ENCODE measurements around the gene MPPE1. TPM values are rescaled to one million over a fixed set of nuclear protein-coding genes. Genes with fewer than 3 reads are reported as not detected.

The MPPE1 gene
- total and polyA plus RNA-seq, 10 of the 15 experiments (the other 5 are each of a cell fraction or from before 2014, with no cell fraction given): 13.8 to 34.5 (median 27.6) TPM

GRCh38 chr18:11850821-11851145, 57.3 kb downstream of the MPPE1 start:
- ChIA-PET RAD21 (ENCODE audit: unreplicated experiment) (no interaction called here), POLR2A (interaction anchor here (1.1 kb wide), 1 partner anchor 9 kb away, joined by 3 read pairs; no protein-coding TSS in a partner anchor), CTCF (interaction anchor here (1.3 kb wide), 1 partner anchor 58 kb away, joined by 3 read pairs; no protein-coding TSS in a partner anchor), SMC1A (ENCODE audit: uncharacterized antibody, unreplicated experiment) (interaction anchor here (1.0 to 1.6 kb wide), 2 partner anchors 35 to 87 kb away, joined by 3 to 4 read pairs; no protein-coding TSS in a partner anchor)
- Histone ChIP-seq H3K4me1 (ENCODE audit: control insufficient read depth, insufficient read depth, low read length) (peaks cover 17% of the 10 kb centered on the region), H4K20me1 (ENCODE audit: control insufficient read depth, insufficient read depth) (no peaks in the 10 kb centered on the region), H3K27me3 (replicated peaks in 1 of 2; ENCODE audit: control insufficient read depth in 2 of 2, insufficient read depth in 2 of 2, low read length in 1 of 2) (no peaks in the 10 kb centered on the region; a peak in 1 of 4 replicates), H3K79me2 (ENCODE audit: control insufficient read depth, insufficient read depth, low read length) (peaks cover 24% of the 10 kb centered on the region), H3K9ac (ENCODE audit: control insufficient read depth, insufficient read depth, low read length) (peak overlapping the region; percentile 91), H3K27ac (ENCODE audit: control insufficient read depth, insufficient read depth) (peak overlapping the region; percentile 48; the same call in 1 of the 2 replicates), H3K9me3 (replicated peaks; ENCODE audit: control insufficient read depth, insufficient read depth, low read length) (no peaks in the 10 kb centered on the region), H3K4me3 (peak overlapping the region; percentile 99), H3K36me3 (ENCODE audit: control insufficient read depth in 2 of 2, insufficient read depth in 2 of 2, low read length in 1 of 2) (no peaks in the 10 kb centered on the region), H2AFZ (ENCODE audit: control insufficient read depth, low read depth, low read length) (peak overlapping the region; percentile 99), H3K4me2 (ENCODE audit: control insufficient read depth, insufficient read depth) (peak overlapping the region; percentile 100)
- peak; percentile 58 for ATAC-seq
- in situ Hi-C loops (cut with MboI) (no loop called here), intact Hi-C loops (cut with micrococcal nuclease; ENCODE audit: unreplicated experiment) (loop anchor here (5.0 kb wide), 1 partner anchor 57 kb away; the partner anchor contains the start of gene MPPE1)
- no peak for DNase-seq (ENCODE audit: low read depth, low spot score)
- WGBS (ENCODE audit: insufficient coverage, insufficient replicate concordance, low lambda C conversion rate, missing lambda C conversion rate): 1% methylated on average over 10 of the region's 10 CpGs
- TSS peak; percentile 85 for BruUV-seq (replicated peaks)
- TF ChIP-seq CEBPB (IDR thresholded peaks at IDR 0.05; ENCODE audit: borderline replicate concordance in 1 of 2, low read depth in 2 of 2, low read length in 2 of 2) (no peak), ETV6 (conservative IDR thresholded peaks at IDR 0.05 in 1 of 2, IDR thresholded peaks at IDR 0.05 in 1 of 2; ENCODE audit: borderline replicate concordance in 1 of 2, low read depth in 1 of 2) (no peak), BMI1 (IDR thresholded peaks at IDR 0.05; ENCODE audit: borderline replicate concordance) (0 out of 2 replicates have a peak, but pooled peaks have one; percentile 17), MTA3 (IDR thresholded peaks at IDR 0.05; ENCODE audit: borderline replicate concordance, low read length) (peak; percentile 22; the same call in 1 of the 2 replicates), HDAC2 (IDR thresholded peaks at IDR 0.05) (no peak)
- FAIRE-seq: peak; percentile 61

Measured in GM12878 (cell line).